Measurements from ENCODE around the gene SERTAD2.

SERTAD2 gene

DNA sequence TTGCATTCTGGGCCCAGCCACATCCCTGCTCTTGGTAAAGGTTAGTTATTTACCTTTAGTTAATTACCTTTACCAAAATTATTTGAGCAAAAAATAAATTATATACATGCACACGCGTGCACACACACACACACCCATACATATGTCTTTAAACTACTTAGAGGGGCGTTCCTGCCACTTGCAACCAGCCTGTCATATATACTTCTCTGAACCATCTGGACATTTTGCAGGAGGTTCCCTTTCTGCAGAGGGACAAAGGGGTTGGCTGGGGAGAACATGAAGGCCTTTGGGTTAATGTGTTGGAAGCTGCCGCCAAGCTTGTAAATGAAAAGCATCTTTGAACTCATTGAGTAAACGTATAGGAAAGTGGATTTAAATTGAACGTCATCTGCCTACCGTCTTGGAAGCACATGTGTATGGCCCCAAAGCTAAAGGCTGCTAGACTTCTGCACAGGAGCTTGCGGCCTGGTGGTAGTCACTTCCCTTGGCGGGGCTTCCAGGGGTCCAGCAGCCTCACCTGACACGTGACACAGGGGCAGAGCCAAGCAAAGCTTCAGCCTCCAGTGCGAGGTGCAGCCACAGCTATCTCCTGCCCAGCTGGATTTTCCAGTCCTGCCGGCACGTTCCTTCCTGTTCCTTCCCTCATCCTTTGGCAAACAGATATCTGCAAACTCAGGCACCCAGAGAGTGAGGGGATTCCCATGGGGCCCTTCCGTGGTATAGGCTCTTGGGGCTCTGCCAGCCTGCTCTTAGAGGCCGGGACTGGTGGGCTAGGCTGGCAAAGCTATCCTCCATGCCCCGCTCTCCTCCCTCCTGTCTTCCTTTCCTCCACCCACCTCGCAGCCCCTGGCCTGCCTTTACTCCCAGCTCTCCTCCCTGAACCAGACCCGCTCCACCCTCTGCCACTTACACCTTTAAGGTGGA lies 46.1 kb downstream of the SERTAD2 start:
- DNase-seq: no peak

DNA sequence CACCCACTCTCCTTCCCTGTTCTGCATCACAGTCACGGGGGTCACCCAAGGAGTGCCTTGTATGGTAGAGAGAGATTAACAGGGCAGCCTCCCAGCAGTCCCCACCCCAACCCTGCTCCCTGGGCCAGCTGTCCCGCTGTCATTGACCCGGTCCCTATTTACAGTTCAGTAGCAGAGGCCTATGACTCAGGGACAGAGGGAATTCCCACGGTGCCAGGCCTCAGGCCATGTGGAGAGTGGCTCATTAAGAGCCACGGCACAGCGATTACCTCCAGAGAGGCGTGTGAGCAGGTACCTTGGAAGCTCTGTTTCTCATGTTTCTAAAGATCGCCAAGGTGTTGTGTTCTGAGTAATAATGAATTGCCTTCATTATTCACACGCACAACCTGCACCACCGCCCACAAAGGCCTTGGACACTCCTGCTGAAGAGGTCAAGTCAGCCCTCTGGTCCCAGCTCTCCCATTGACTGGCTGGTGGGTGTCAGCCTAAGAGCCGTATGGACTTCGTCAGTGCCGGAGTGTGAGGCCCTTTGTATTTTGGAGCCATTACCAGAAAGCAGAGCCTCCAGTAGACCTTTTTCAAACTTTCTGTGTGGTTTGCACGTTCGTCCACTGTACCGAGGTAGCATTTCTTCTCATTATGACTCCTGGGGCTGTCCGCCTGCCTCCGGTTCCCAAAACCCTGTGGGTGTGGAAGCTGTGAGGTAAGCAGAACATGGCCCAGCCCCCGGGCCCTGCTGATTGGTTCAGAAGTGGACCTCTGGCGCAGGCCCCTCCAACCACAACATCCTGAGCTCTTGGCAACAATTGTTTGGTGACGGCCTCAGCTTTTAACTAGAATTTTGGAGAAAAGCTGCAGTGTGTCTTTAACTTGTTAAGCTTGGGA lies 47.0 kb downstream of the SERTAD2 start:
- DNase-seq: peak; percentile 65

DNA sequence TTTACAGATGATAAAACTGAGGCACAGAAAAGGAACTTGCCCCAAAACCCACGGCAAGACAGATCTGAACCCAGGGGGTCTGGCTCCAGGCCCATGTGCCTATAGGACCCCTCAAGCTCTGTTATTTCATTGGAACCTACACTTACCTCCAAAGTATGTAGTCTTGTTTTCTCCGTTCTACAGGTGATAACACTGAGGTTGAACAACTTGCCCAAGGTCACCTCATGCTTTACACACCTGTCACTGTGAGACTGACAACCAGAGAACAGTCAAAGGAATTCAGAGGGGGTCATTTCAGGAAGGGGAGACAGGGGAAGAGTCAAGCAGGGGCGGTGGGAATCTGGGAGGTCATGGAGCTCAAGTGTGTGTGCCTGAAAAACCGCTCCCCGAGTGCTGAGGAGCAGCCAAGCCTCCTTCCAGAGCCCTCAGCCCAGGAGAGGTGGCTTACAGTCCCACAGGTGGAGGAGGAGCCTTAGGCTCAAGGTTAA lies 47.7 kb downstream of the SERTAD2 start:
- DNase-seq: no peak

DNA sequence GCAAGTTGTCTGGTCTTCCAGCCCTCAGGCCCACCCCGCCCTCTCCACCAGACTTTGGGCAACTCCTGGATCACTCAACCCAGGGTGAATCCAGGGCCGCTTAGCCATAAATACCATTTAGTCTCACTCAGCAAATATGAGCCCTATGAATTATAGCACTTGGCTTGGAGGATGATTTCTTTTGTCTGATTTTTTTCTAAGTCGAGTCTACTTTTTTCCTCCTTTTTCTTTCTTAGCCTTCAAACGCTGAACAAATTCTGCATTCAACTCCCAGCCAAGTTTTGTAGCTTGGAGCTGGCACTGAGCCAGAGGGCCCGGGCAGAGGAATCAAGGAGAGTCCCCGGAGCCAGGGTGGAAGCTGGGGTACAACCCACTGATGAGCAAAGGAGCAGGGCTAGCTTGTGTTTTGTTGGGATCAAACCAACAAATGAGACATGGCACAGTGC lies 48.7 kb downstream of the SERTAD2 start:
- DNase-seq: no peak

DNA sequence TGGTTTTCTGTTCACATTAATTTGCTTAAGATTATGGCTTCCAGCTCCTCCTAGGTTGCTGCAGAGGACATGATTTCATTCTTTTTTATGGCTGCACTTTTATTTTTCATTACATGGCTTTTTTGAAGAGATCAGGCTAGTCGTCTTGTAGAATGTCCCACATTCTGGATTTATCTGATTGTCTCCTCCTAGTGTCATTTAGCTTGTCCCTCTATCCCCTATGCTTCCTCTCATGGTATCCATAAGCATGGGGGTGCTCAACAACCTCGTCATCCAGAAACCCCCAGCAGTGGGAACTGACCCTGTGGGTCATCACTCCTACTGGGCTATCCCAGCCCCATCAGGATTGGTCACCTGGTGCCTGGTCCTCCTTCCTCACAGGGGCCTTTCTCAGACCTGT lies 49.6 kb downstream of the SERTAD2 start:
- DNase-seq: no peak

DNA sequence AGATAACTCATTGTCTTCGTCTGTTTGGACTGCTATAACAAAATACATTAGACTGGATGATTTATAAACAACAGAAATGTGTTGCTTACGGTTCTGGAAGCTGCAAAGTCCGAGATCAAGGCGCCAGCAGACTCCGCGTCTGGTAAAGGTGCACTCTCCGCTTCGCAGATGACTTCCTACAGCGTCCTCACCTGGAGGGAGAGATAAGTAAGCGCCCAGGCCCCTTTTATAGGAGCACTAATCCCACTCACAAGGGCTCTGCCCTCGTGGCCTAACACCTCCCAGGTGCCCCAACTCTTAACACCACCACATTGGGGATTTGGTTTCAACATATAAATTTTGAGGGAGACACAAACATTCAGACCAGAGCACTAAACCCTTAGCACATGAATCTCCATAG lies 51.3 kb downstream of the SERTAD2 start:
- no peak for DNase-seq

DNA sequence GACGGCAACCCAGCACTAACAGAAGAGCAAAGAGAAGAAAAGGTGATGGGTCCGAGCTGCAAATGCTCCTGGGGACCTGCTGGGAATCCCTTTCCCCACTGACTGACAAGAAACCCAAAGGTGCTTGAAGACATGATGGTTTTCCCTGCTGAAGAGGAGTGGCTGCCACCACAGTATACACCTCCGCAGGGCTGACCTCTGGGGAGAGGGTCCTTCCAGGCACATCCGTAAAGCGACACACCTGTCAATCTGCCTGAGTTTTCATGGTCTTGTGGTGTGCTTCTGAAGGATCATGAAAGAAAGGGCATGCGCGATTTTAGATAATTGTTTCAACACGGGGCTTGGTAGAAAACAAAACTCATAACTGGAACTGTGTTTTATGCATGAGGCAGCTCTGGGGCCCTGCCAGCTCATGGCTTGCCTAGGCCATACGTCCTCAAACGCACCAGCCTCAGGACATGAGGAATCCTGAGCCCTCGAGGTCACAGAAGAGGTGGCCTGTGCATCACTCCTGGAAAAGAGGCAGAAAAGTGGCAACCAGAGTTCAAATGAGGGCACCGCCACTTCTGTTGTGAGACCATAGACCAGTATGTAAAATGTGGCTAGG lies 51.8 kb downstream of the SERTAD2 start:
- no peak for DNase-seq

DNA sequence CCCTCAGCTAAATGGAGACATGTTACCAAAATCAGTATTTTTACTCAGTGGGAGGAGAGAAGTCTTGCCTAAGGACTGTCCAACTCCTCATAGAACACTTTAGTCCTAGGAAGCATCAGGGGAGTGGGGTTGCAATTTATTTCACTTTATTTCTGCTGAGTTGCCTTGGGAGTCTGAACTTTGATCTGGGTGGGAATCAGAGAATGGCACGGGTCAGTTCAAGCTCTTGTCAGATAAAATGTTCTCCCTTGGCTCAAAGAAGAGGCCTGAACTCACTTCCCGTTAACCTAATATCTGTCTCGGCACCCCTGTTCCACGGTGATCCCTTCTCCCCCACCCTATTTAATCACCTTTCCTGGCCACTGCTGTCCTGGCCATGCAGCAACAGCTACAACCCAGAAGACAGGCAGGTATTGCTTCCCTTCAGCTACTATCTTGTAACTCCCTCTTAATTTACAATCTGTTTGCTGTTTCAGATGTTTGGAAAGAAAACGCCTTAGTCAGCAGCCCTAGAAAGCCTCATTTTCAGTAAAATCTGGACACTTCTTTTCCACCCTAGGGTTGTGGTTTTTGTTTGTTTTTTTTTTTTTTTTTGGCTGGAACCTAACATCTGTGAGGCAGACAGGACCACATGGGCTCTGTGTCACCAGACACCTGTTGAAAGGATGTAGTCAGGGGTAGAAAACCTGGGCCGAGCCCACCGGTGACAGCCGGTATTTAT lies 52.5 kb downstream of the SERTAD2 start:
- no peak for DNase-seq

DNA sequence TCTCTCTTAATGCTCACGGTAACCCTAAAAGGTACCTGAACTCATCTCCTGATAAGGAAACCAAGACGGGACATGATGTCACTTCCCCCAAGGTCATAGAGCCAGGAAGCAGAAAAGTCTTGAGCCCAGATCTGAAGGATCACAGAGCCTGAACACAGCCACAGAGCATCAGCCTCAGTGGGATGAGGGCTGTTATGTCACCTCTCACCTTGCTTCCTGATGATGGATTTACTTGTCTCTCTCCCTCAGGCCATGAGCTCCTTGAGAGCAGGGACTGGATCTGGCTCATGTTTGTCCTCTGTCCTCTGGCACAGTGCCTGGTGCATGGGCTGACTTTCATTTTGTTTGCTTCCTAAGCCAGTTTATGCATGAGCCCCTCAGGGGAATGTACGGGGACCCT lies 54.2 kb downstream of the SERTAD2 start:
- DNase-seq: no peak

DNA sequence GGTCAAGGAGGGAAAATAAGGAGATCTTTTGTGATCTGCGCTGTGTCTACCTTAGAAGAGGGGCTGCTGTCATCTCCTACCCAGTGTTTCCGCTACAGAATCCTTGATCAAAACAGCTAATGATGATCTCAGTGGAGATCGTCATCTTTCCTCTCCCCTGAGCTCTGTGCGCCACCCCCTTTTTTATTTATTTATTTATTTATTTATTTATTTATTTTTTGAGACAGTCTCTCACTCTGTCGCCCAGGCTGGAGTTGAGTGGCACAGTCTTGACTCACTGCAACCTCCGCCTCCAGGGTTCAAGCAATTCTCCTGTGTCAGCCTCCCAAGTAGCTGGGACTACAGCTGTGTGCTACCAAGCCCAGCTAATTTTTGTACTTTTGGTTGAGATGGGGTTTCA lies 55.5 kb downstream of the SERTAD2 start:
- DNase-seq: no peak

DNA sequence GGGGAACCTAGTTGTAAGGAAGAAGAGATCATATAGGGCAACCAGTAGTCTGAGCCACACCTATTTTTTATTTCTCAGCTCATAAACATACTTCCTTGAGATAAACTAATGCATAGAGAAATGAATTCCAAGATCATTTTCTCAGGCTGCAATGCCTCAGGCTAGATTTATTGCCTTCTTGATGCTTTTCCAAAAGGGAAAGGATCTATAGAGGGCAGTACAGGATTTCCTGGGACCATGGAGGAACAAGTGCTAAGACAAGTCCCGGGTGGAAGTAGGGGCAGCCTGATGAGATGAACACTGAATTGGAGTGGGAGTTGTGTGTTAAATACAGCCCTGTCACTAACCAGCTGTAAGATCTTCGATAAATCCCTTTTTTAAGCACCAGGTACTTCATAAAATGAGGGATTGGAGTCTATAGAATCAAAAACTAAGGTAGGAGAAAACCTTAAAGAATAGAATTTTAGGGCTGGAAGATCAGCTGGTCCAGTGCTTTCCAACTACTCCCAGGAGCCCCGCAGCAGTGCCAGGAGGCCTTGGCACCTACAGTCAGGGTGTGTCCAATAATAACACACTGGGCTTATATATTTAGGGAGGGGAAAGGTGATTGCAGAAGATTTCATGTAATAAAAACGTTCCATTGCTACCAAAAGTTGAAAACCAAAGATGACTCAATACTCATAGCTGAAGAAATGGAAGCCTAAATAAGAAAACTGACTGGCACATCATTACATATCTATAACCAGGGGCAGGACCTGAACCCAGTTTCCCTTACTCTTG lies 58.1 kb downstream of the SERTAD2 start:
- no peak for DNase-seq

DNA sequence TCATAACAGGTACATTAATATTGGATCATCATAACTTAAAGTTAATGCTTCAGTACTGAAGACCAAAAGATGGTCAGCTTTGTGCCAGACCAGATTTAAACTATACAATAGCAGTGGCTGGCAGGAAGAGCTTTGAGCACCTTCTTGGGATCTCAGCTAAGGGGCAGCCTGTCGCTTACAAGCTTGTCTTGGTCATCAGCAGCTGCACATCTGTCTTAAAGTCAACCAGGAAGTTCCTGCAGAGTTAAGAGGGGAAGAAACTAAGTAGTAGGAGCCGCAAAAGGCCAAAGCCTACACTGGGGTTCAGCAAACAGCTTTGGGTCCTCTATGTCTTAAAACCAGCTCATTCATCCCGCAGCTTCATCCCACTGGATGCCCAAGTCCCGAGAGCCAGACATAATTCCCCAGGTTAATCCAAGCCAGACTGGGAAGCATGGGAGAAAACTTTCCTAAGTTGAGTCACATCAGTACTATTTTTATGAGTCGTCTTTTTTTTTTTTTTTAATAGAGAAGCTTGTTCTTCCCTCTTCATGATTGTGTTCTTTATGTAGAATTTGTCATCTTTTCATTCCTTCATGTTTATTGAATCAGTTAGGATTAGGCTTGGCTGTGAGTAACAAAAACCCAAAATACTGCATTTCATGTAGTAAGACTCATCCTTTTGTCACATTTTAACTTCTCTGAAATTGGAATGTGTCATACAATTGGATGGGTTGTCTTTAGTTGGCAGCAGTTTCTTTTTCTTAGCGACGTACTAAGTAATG lies 59.3 kb downstream of the SERTAD2 start:
- no peak for DNase-seq

DNA sequence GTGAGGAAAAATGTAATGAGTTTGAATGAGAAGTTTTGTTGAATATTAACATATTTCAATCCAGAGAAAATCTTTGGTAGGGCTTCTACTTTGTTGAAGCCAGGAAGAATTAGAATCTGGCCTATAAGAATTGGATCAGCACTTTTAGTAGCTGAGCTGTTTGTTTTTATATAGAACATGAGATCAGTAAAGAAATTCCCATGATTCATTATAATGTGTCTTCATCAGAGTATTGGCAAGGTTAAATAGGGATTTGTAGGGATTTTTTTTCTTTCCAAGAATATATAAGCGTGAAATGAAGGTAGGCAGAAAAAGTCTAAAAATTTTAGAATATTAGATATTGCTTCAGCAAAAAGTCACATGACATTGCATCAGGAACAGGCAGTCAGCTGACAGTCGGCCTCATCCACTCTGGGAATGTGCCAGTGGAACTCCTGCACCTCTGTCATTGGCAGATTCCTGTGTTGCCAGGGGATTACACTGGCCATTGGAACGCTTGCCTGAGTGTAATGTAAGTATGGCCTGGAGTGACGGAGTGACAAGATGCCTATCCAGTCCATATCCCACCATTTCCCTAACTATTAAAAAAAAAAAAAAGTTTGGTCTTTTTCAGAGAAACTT lies 60.6 kb downstream of the SERTAD2 start:
- no peak for DNase-seq

DNA sequence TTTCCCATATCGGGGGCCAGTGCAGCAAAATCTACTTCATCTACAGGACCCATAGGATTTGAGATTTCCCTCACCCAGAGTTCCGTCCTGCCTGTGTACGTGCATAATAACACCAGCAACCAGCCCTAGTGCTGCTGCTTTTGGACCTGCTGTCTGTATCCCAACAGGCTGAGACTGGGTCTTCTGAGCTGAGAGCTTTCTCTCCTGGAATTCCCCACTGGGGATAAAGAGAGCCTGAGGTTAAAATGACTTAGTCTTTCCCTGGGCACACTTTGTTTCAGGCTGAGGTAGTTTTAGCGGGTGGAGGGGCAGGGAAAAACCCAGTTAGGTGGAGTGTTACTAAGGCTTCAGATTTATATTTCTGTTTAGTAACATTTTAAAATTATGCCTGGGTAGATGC lies 62.5 kb downstream of the SERTAD2 start:
- no peak for DNase-seq

DNA sequence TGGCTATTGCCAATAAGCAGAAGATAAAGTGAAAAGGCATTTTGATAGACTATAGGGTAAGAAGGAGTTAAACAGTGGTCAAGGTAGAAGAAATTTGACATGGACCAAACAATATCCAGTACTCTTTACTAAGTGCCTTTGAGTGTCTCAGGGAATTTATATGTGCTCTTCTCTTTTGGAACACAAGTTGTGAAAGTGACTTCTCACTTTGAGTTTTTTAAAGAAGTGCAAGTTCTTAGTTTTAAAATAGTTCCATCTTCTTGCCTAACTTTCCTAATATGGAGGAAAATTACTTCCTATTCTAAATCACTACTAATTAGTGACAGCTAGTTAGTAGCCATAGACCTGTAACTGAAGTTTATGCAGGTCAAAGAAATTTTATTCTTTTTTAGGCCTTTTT lies 66.2 kb downstream of the SERTAD2 start:
- no peak for DNase-seq

DNA sequence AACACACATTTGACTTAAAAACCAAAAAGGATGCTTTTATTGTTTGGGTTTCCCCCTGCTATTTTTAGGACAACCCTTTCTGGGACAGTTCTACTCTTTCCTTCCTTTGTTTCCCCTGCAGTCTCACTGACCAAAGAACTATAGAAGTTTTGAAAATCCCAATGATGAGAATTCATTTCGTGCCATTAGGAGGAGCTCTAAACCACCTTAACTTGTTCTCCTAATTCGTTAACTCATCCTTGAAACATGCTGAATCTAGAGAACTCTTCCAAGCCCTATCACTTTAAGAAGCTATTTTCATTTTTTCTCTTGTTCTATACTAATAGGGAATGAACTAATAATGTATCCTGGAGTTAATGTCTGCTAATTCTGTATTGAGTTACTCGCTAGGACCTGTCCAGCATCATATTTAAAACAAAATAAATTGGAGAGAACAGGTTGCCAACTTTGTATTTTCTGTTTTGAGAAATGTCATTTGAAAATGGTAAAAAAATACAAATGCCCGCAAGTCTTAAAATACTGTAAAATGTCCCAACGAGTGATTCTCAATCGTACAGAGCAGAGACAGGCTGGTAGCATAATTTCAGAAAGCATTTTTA lies 66.7 kb downstream of the SERTAD2 start:
- no peak for DNase-seq

DNA sequence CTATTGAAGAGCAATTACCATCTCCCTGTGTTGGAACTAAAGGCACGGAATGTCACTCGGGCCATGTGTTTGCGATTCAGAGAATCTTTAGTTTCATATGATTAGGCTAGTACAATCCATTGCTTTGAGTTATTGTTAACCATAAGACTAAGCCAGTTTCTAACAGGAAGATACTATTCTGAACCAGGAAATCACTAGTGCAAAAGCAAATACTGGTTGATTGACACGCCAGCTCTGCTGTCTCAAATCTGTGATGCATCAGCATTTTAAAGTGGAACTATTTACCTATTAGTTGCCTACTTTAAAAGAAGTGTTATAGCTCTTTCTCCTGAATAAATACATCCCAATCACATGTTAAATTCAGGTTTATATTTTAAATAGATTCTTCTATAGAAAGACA lies 67.7 kb downstream of the SERTAD2 start:
- DNase-seq: no peak

DNA sequence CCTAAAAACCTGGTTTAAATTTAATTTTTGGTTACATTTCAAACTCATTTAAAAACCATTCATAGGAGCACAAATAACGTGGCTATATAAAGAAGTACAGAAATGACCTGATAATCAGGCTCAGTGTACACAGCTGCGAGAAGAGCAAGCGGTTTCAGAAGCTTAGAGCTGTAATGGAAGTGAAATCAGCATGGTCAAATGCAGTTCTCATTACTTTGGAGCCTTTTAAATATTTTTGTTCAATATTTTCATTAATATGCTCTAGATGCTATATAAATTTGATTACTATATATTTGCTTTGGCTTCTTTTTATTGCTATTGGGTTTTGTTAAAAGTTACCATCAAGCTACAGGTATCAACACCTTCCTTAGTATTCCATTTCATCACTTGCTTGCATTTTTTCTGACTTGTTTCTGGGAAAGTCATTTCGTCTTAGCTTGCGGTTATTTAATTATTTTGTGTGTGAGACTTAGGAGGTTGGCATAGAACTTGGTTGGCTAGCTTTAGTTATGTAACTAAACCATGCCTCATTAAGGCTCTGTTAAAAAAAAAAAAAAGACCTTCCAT lies 70.9 kb downstream of the SERTAD2 start:
- DNase-seq: no peak

DNA sequence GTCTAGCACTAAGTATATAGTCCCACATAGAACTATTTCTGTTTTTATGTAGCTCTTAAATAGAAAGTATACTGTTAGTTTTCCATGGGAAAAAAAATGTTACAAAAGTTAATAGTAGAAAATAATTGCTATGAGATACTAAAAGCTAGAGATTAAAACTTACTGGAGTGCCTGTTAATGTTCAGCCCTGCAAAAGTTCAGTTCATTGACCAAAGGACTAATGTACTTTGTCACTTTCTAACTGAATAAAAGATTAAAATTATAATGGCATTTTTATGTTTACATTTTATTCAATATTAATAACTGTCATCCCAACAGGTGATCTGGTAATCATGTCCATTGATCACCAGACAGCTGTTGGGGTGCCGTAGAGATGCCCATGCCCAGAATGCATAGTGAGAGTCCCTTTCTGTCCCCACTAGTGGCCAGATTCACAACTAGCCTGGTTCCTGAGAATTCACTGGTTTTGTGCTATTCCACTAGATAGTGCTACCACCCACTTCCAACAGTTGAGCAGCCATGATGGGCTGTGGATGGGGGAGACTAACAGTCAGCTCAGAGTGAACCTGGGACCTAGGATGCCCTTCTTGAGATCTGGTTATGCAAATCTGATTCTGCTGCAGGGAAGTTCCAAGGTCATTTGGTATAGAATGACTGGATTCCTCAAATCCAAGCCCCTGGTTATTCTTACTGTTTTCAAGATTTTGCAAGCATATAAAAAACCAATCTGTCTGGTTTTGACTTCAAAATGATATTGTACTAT lies 71.8 kb downstream of the SERTAD2 start:
- DNase-seq: no peak
